HCT116 (cell line): ENCODE measurements around the gene FLT4. TPM values are rescaled to one million over a fixed set of nuclear protein-coding genes. Genes with fewer than 3 reads are reported as not detected.

ENCODE experiments used
- ATAC-seq: fragments of 200-7000 bp; cut with Tn5 transposase; 2 replicates; pipeline ENCODE4 v1.9.1; 2020; ENCODE audit warnings: mild to moderate bottlenecking, moderate library complexity
- BruUV-seq: library from RNA; stranded (reverse); fragments of 400-500 nt; replicated peaks from 2 replicates; lab custom pipeline; 2021; lab: Mats Ljungman, UMichigan
- CTCF ChIA-PET: fragments of 300-600 bp; sonication (Branson Sonifier 250); formaldehyde crosslinking; loops from one replicate; lab custom pipeline; 2021; ENCODE audit warnings: antibody characterized with exemption; lab: Charles Lee
- POLR2A ChIA-PET: fragments of 300-600, 350-600 bp; sonication (Branson Sonifier 250); formaldehyde crosslinking; loops from one replicate; lab custom pipeline; 2021; ENCODE audit warnings: antibody characterized with exemption; lab: Charles Lee
- RAD21 ChIA-PET, 2 experiments: fragments of 300-600 bp; sonication (Branson Sonifier 250); formaldehyde crosslinking; loops; one replicate each; lab custom pipeline; 2023; ENCODE audit warnings: low total read pairs in 2 of 2; ENCODE audit not compliant: uncharacterized antibody in 2 of 2, unreplicated experiment in 2 of 2, low non-redundant PET in 1 of 2; lab: Charles Lee
- DNase-seq: peaks from one replicate; pipeline ENCODE4 v3.0.0-alpha.2; 2010; ENCODE audit warnings: low read depth, low spot score
- H2AFZ ChIP-seq: fragments of 200-600 bp; shearing (Covaris generic), sonication (generic); 2 replicates; pipeline ENCODE4 v1.6.1; 2017; ENCODE audit warnings: low read depth, mixed run types, mixed read lengths, antibody characterized with exemption, low read length; ENCODE audit not compliant: poor library complexity, severe bottlenecking
- H3K27ac ChIP-seq: 2 replicates; pipeline ENCODE4 v1.5.1; 2012; ENCODE audit warnings: low read depth, low read length
- H3K27me3 ChIP-seq: fragments of 200-600 bp; sonication (generic); 2 replicates; pipeline ENCODE4 v1.6.1; 2016; ENCODE audit warnings: mixed run types, low read length, mixed read lengths; ENCODE audit not compliant: insufficient read depth
- H3K36me3 ChIP-seq, 2 experiments: fragments of 200-500 bp in 1 of 2; fragments of 200-600 bp in 1 of 2; sonication (Bioruptor generic) in 1 of 2; sonication (generic) in 1 of 2; 2 replicates each; pipeline versions ENCODE4 v1.5.1 to v1.6.1; 2014 to 2016; ENCODE audit warnings: low read length in 2 of 2, inconsistent platforms in 1 of 2, mixed read lengths in 1 of 2, mixed run types in 1 of 2; ENCODE audit not compliant: insufficient read depth in 2 of 2, control insufficient read depth in 1 of 2
- H3K4me1 ChIP-seq, 2 experiments: fragments of 200-600 bp in 1 of 2; sonication (generic) in 1 of 2; 2 replicates each; pipeline versions ENCODE4 v1.5.1 to v1.6.1; 2012 to 2017; ENCODE audit warnings: low read length in 2 of 2, inconsistent platforms in 1 of 2, mild to moderate bottlenecking in 1 of 2, mixed read lengths in 1 of 2, mixed run types in 1 of 2, moderate library complexity in 1 of 2; ENCODE audit not compliant: insufficient read depth in 2 of 2, control insufficient read depth in 1 of 2
- H3K4me2 ChIP-seq: fragments of 200-600 bp; sonication (generic); 2 replicates; pipeline ENCODE4 v1.6.1; 2017; ENCODE audit warnings: mixed run types, low read length, mixed read lengths
- H3K4me3 ChIP-seq, 2 experiments: fragments of 200-600 bp in 1 of 2; sonication (generic) in 1 of 2; replicated peaks in 1 of 2; 2 replicates each; pipeline ENCODE4 v1.5.1; 2011 to 2016; ENCODE audit warnings: low read length in 2 of 2, control low read depth in 1 of 2, low read depth in 1 of 2, mild to moderate bottlenecking in 1 of 2, mixed read lengths in 1 of 2, mixed run types in 1 of 2
- H3K79me2 ChIP-seq: fragments of 200-600 bp; sonication (generic); 2 replicates; pipeline ENCODE4 v1.6.1; 2017; ENCODE audit warnings: mild to moderate bottlenecking, mixed run types, low read length, moderate library complexity, mixed read lengths; ENCODE audit not compliant: insufficient read depth
- H3K9ac ChIP-seq: fragments of 200-600 bp; sonication (generic); 2 replicates; pipeline ENCODE4 v1.6.1; 2016; ENCODE audit warnings: low read length, mixed read lengths
- H3K9me2 ChIP-seq: fragments of 200-600 bp; sonication (generic), shearing (Covaris generic); 2 replicates; pipeline ENCODE4 v1.6.1; 2017; ENCODE audit warnings: mixed run types, mild to moderate bottlenecking, moderate library complexity; ENCODE audit not compliant: insufficient read depth
- H3K9me3 ChIP-seq, 2 experiments: fragments of 200-500 bp in 1 of 2; fragments of 200-600 bp in 1 of 2; sonication (Bioruptor generic) in 1 of 2; sonication (generic) in 1 of 2; 2 replicates each; pipeline ENCODE4 v1.6.1; 2014 to 2017; ENCODE audit warnings: low read length in 2 of 2, mixed read lengths in 2 of 2, inconsistent platforms in 1 of 2, low read depth in 1 of 2, mild to moderate bottlenecking in 1 of 2, mixed run types in 1 of 2, moderate library complexity in 1 of 2; ENCODE audit not compliant: control insufficient read depth in 1 of 2, insufficient read depth in 1 of 2
- H4K20me1 ChIP-seq: fragments of 200-600 bp; sonication (generic), shearing (Covaris generic); 2 replicates; pipeline ENCODE4 v1.6.1; 2017; ENCODE audit warnings: mixed run types, mild to moderate bottlenecking, moderate library complexity; ENCODE audit not compliant: insufficient read depth
- POLR2A ChIP-seq: IDR thresholded peaks from 2 replicates; pipeline ENCODE4 v1.7.0; 2011; ENCODE audit warnings: borderline replicate concordance; ENCODE audit not compliant: insufficient read depth, insufficient read length; ENCODE audit errors: extremely low read depth
- REST ChIP-seq: IDR thresholded peaks from 2 replicates; pipeline ENCODE4 v1.6.1; 2012; ENCODE audit warnings: low read depth
- SIN3A ChIP-seq: IDR thresholded peaks from 2 replicates; pipeline ENCODE4 v1.6.1; 2012; ENCODE audit warnings: low read depth
- SRF ChIP-seq: IDR thresholded peaks from 2 replicates; pipeline ENCODE4 v1.6.1; 2012; ENCODE audit warnings: low read depth
- TCF7L2 ChIP-seq: IDR thresholded peaks from 2 replicates; pipeline ENCODE4 v1.7.0; 2011; ENCODE audit warnings: borderline replicate concordance, inconsistent platforms; ENCODE audit not compliant: insufficient read depth, insufficient read length; ENCODE audit errors: extremely low read depth
- YY1 ChIP-seq: IDR thresholded peaks from 2 replicates; pipeline ENCODE4 v1.6.1; 2011; ENCODE audit warnings: low read length, low read depth, moderate library complexity, mild to moderate bottlenecking; ENCODE audit not compliant: insufficient replicate concordance; ENCODE audit errors: extremely low read depth
- ZBTB33 ChIP-seq: IDR thresholded peaks from 2 replicates; pipeline ENCODE4 v1.6.1; 2011; ENCODE audit warnings: mild to moderate bottlenecking, low read length, moderate library complexity; ENCODE audit not compliant: insufficient replicate concordance; ENCODE audit errors: extremely low read depth
- ZFX ChIP-seq: fragments of 450-650 bp; IDR thresholded peaks from 2 replicates; pipeline ENCODE4 v1.6.1; 2017
- intact Hi-C: fragments of 100-400 bp; cut with micrococcal nuclease; formaldehyde crosslinking; loops from 2 replicates; pipeline ENCODE4 v1.10.0; 2022
- total RNA-seq: library from RNA; stranded (reverse); gene quantifications from one replicate; pipeline ENCODE4 v1.2.1, GENCODE V29; 2021; ENCODE audit not compliant: unreplicated experiment

Gene FLT4
- total RNA-seq, 1 experiment from 2014 or later, result 0.17 TPM

GRCh38 chr5:180647465-180647864, 1.9 kb downstream of the FLT4 start:
- intact Hi-C loops, result no loop called here
- BruUV-seq, result no TSS peak
- Histone ChIP-seq H3K9me2 (no peaks in the 10 kb centered on the region), H3K36me3 (no peaks in the 10 kb centered on the region), H3K4me1 (no peaks in the 10 kb centered on the region), H3K4me3 (no peak overlapping the region), H3K27ac (no peak overlapping the region), H3K4me2 (no peak overlapping the region), H3K9ac (no peak overlapping the region), H2AFZ (no peak overlapping the region), H3K27me3 (no peaks in the 10 kb centered on the region), H3K9me3 (no peaks in the 10 kb centered on the region), H4K20me1 (no peaks in the 10 kb centered on the region)
- DNase-seq (no peak), ATAC-seq (no peak)
- POLR2A ChIA-PET, result no interaction called here
- CTCF ChIA-PET, result no interaction called here
- RAD21 ChIA-PET, result no interaction called here
- no peak for TF ChIP-seq TCF7L2
- no peak for TF ChIP-seq SIN3A
- no peak for TF ChIP-seq SRF
- no peak for TF ChIP-seq POLR2A
- TF ChIP-seq ZFX, result no peak
- no peak for TF ChIP-seq ZBTB33
- no peak for TF ChIP-seq YY1
- no peak for TF ChIP-seq REST
- TF ChIP-seq, all 23 proteins: peak for 0
- no peaks in the 10 kb centered on the region for H3K79me2 ChIP-seq
